HEK293T (cell line): Measurements from ENCODE around the gene BPI.

Experiments
- CTBP1 ChIP-seq: fragments of 450-650 bp; IDR thresholded peaks from 2 replicates; pipeline ENCODE4 v1.6.1; 2016; ENCODE audit warnings: borderline replicate concordance
- ELF4 ChIP-seq: fragments of 450-650 bp; IDR thresholded peaks from 2 replicates; pipeline ENCODE4 v1.6.1; 2017; ENCODE audit warnings: antibody characterized with exemption
- FOXA1 ChIP-seq: fragments of 450-650 bp; IDR thresholded peaks from 2 replicates; pipeline ENCODE4 v1.6.1; 2016; ENCODE audit warnings: mild to moderate bottlenecking
- FOXK2 ChIP-seq: fragments of 450-650 bp; IDR thresholded peaks from 2 replicates; pipeline ENCODE4 v1.6.1; 2016; ENCODE audit warnings: mild to moderate bottlenecking
- L3MBTL2 ChIP-seq: fragments of 450-650 bp; conservative IDR thresholded peaks from 2 replicates; pipeline ENCODE4 v1.6.1; 2016; ENCODE audit warnings: mild to moderate bottlenecking
- PKNOX1 ChIP-seq: fragments of 450-650 bp; IDR thresholded peaks from 2 replicates; pipeline ENCODE4 v1.6.1; 2016

GRCh38 chr20:38284893-38285444 lies 19.0 kb upstream of the BPI start:
- no peak for TF ChIP-seq FOXA1
- TF ChIP-seq CTBP1: no peak
- TF ChIP-seq L3MBTL2: no peak
- TF ChIP-seq ELF4: no peak
- no peak for TF ChIP-seq FOXK2
- TF ChIP-seq PKNOX1: no peak
